HUDEP-2 (cell line): ENCODE data around the gene RANGAP1.
"Not testable (repeated sequence)": the region's sequence is repeated elsewhere in the genome, so short reads cannot be mapped to it uniquely, and the experiment has no call there.

ENCODE experiments used
- DNase-seq, 76 experiments: peaks; one replicate each; lab custom pipeline; 2025; ENCODE audit not compliant: unreplicated experiment in 76 of 76; lab: John Stamatoyannopoulos, UW

RANGAP1 gene

DNA sequence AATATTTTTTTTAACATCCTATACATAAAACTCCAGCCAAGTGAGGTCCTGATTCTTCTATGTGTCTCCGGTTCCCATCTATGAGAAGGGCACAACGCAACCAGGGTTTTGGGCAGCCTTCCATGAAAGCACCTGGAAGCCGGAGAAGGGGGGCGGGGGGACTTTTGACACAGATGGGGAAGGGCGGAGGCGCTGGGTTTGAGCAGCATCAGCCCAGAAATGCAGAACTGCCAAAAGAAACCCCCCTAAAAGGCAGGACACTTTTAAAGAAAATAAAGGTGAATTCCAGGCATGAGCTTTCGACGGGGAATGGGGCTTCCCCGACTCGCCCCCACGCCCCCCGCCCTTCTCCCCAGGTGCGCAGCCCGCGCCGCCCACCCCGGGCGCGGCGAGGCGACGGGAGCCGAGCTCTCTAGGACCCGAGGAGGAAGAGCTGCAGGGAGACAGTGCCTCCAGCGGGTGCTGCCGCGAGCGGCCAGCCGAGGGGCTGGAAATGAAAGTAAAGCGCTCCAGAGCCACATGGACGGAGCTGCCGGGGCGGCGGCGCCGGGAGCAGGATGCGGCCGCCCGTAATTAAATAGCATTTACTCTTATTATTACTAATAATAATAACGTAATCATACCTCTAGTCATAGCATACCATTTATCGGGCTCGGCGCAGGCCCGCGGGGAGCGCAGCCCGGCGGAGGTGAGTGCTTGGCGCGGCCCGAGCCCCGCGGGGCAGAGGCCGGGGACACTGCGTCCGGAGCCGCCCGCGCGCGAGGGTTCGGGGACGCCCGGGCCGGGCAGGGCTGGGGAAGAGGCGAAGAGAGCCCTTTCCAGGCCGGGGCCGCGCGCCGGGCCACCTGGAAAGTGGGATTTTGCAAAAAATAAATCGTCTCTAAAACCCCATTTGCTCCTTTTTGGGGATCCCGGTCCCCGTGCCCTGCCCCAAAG lies 15.4 kb upstream of the RANGAP1 start, which contains the start of gene ZC3H7B:
ZC3H7B (plus strand) TSS at position 441 of the 936 bp plus-strand sequence. CDS start 19,136 bp downstream, outside the sequence.
- DNase-seq, result peak in 71 of 76 experiments; percentile 18 to 78 (median 61)

DNA sequence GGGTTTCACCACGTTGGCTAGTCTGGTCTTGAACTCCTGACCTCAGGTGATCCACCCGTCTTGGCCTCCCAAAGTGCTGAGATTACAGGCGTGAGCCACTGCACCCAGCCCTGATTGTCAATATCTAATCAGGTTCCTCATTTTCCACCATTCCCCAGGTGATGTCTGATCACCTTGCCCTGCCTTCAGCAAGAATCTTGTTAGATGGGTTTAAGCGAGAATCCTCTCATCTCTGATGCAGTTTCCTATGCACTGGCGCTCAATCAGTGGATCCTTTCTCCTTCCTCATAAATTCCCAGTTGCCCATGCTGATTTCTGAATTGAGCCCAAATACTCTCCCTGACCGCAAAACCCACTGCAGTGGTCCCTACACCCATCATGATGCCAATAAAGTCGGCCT lies 14.7 kb upstream of the RANGAP1 start:
- no peak for DNase-seq

DNA sequence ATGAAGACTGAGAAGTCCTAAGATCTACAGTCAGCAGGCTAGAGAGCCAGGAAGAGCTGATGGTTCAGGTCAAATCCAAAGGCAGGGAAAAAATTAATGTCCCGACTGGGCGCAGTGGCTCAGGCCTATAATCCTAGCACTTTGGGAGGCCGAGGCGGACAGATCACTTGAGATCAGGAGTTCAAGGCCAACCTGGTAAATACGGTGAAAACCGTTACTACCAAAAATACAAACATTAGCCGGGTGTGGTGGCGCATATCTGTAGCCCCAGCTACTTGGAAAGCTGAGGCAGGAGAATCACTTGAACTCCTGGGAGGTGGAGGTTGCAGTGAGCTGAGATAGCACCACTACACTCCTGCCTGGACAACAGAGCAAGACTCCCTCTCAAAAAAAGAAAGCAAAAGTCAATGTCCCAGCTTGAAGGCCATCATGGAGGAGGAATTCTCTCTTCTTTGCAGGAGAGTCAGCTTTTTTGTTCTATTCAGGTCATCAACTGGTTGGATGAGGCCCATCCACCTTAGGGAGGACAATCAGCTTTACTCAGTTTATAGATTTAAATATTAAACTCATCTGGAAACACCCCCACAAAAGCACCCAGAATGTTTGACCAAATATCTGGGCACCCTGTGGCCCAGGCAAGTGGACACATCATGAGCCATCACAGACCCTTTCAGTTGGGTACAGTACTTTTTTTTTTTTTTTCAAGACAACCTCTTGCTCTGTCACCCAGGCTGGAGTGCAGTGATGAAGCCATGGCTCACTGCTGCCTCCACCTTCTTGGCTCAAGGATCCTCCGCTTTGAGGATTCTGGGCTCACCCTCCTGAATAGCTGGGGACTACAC lies 11.1 kb upstream of the RANGAP1 start:
- no peak for DNase-seq

GRCh38 chr22:41294816-41295215 lies 8.8 kb upstream of the RANGAP1 start:
- not testable (repeated sequence) for DNase-seq

DNA sequence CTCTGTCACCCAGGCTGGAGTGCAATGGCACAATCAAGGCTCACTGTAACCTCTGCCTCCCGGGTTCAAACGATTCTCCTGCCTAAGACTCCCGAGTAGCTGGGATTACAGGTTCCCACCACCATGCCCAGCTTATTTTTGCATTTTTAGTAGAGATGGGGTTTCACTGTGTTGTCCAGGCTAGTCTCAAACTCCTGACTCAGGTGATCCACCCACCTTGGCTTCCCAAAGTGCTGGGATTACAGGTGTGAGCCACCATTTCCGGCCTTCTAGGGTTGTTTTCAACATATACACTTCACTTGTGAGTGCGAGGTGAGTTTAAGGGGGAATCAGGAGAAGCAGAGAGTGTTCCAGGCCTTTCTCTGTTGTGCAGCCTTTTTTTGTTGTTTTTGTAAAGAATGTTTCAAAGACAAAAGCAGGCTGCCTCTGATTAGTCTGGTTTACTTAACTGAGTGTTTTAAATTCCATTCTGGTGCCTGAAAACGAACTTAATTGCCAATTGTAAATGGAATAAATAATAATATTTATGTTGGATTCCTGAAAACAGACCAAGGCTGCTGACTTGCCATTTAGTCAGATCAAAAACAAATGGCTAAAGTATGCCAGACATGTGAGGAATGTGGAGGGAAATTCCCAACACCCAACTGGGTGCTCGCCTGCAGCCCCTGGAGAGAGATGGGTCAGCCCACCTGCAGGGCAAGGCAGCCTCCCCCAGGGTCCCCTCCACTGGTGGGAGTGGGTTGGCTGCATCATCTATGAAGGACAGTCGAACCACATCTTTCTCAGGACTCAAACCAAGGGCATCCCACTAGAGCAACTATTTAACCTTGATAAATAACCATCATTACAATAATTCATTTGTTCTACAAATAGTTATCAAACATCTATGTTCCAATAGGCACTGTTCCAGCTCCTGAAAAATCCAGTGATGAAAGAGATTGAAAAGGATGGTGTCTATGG lies 4.6 kb upstream of the RANGAP1 start:
- no peak for DNase-seq

- DNase-seq, result no peak
Measured at GRCh38 chr22:41289671-41290070, 3.7 kb upstream of the RANGAP1 start.

- DNase-seq, result no peak
Measured at GRCh38 chr22:41288245-41288946, 2.4 kb upstream of the RANGAP1 start.

- DNase-seq, result peak in 19 of 76 experiments; percentile 13 to 70 (median 44)
Measured at GRCh38 chr22:41286639-41287091, 678 bp upstream of the RANGAP1 start.

- peak in 71 of 76 experiments; percentile 17 to 84 (median 67) for DNase-seq
Measured at GRCh38 chr22:41285441-41285819, 557 bp downstream of the RANGAP1 start.

DNA sequence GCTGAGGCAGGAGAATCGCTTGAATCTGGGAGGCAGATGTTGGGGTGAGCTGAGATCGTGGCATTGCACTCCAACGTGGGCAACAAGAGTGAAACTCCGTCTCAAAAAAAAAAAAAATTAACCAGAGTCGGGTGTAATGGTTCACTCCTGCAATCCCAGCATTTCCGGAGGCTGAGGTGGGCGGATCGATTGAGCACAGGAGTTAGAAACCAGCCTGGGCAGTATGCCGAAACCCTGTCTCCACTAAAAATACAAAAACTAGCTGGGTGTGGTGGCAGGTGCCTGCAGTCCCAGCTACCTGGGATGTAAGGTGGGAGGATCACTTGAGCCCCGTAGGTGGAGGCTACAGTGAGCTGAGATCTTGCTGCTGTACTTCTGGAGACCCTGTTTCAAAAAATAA lies 1.5 kb downstream of the RANGAP1 start:
- no peak for DNase-seq

DNA sequence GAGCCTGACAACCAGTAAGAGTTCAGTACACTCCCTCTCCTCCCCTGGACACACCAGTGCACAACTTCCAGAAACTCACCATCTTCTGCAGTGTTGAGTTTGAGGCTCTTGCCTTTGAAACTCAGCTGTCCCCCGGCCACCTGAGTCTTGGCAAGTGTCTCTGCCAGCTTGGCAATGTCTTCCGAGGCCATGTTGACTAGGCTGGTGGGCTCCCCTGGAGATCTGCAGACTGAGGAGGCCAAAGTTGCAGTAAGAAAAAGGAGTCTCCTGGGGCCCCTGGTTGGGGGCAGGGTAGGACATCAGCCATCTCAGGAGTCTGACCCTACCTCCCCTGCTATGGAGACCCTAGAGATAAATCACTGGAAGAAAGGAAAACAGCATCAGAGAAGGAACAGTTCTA lies 5.1 kb downstream of the RANGAP1 start:
- DNase-seq, result no peak

GRCh38 chr22:41280065-41280464 lies 5.9 kb downstream of the RANGAP1 start:
- DNase-seq, result no peak

GRCh38 chr22:41274856-41275255 lies 11.1 kb downstream of the RANGAP1 start:
- no peak for DNase-seq

DNA sequence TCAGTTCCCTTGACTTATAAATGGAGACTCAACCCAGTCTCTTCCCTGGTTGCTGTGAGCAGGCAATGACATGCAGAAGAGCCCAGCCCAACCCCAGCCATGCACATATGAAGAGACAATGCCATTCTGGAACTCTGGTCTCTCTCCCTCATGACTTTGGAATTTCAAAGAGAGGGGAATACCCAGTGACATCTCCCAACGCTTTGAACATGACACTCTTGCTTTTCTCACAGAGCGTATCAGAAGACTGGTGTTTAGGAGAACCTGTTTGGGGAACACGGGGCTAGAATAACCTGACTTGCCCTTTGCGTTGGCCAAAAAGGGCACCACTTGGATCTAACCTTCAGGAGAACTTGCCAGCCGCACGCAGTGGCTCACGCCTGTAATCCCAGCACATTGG lies 12.9 kb downstream of the RANGAP1 start:
- DNase-seq, result no peak

GRCh38 chr22:41271787-41272186 lies 14.2 kb downstream of the RANGAP1 start:
- no peak for DNase-seq

DNA sequence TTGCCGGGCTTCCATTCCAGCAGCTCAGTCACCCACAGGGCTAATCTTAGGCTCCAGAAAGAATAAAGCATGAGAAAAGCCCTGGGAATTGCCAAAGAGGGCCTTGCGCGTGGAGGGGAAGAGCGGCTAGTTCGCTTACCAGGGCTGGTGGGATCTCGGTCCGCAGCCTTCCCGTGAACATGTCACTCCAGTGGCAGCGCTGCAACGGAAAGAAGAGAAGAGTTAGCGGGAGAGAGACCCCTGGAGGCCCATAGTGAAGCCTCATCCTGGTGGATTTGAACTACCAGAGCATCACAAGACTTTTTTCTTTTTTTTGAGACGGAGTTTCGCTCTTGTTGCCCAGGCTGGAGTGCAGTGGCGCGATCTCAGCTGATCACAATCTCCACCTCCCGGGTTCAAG lies 18.0 kb downstream of the RANGAP1 start:
- no peak for DNase-seq

DNA sequence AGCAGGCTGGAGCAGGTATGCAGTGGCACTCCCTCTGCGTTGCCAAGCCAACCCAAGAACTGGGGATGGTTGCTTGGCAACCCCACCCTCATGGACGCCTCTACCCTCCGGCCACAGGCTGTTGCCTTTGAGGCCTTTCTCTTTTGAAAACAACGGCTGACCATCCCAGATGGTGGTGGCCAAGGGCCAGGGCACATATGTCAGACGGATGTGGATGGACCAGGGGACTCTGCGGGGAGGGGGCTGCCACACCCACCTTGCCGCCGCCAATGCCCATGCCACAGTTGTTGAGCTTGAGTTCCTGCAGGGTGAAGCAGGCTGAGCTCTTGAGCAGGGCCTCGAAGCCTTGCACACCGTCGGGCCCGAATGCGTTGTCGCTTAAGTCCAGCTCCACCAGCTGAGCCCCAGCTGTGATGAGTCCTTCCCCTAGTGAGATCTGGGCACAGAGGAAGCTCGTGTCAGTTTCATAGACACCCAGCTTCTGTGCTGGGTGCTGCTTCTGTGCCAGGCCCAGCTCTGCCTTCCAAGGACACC lies 21.5 kb downstream of the RANGAP1 start:
- DNase-seq, result no peak

DNA sequence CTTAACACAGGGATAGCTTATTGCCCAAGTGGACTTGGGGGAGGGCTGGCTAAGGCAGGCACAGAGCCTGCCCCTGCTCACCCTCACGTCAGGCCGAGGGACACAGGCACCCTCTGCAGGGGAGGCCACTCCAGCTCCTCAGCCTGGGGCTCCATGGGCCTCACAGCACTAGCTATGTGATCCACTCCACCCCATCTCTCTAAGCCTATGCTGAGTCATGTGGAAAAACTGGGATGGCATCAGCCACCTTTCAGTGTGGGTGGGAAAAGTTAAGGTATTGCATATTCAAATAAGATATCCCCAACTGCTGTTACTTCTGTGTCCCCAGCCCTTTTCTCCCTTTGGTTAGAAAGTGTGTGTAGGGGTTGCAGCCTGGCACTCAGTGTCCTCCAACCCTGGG lies 22.3 kb downstream of the RANGAP1 start:
- no peak for DNase-seq

GRCh38 chr22:41262250-41262765 lies 23.7 kb downstream of the RANGAP1 start:
- DNase-seq, result no peak
